Measurements from ENCODE around the gene GJD3. TPM values are rescaled to one million over a fixed set of nuclear protein-coding genes. Genes with fewer than 3 reads are reported as not detected.

Gene GJD3
- total and polyA plus RNA-seq, 2 donors (not counting 3 experiments of a cell fraction or from before 2014, with no cell fraction given): 0.10 to 0.40 TPM

GRCh38 chr17:40364906-40365305 is 369 bp upstream of the GJD3 start:
- H3K9ac ChIP-seq (replicated peaks; ENCODE audit: extremely low read depth, insufficient read depth, low read length): no peak overlapping the region
- H3K27ac ChIP-seq (ENCODE audit: insufficient read depth, low read depth, low read length): no peak overlapping the region
- POLR2A ChIA-PET: no interaction called here
- dilution Hi-C loops (cut with MboI; ENCODE audit: extremely low pct_ligation_motif_present, low sequenced_read_pairs): no loop called here
- intact Hi-C loops (cut with micrococcal nuclease): no loop called here
- H2AFZ ChIP-seq (ENCODE audit: low read depth, low read length): no peak overlapping the region
- TF ChIP-seq EZH2 (IDR thresholded peaks at IDR 0.05; ENCODE audit: borderline replicate concordance, low read depth, low read length, severe bottlenecking) (no peak), CTCF (IDR thresholded peaks at IDR 0.05; ENCODE audit: extremely low read depth in 1 of 2, insufficient read depth in 1 of 2, low read depth in 1 of 2, low read length in 2 of 2) (no peak), GATA2 (IDR thresholded peaks at IDR 0.05; ENCODE audit: insufficient read depth, insufficient read length, low read depth, low read length) (no peak), FOS (IDR thresholded peaks at IDR 0.05; ENCODE audit: borderline replicate concordance, insufficient read depth, low read length) (no peak), POLR2A (IDR thresholded peaks at IDR 0.05; ENCODE audit: low read depth, low read length) (no peak), MAX (IDR thresholded peaks at IDR 0.05; ENCODE audit: insufficient read depth, insufficient read length) (no peak), JUN (IDR thresholded peaks at IDR 0.05; ENCODE audit: borderline replicate concordance, insufficient read depth, insufficient read length, low read depth) (no peak), MYC (IDR thresholded peaks at IDR 0.05; ENCODE audit: low read depth, low read length) (no peak), POLR2AphosphoS5 (IDR thresholded peaks at IDR 0.05; ENCODE audit: insufficient read depth, low read depth, low read length) (no peak)
- H3K9me3 ChIP-seq (replicated peaks; ENCODE audit: control insufficient read depth, insufficient read depth, low read length): no peaks in the 10 kb centered on the region
- no peaks in the 10 kb centered on the region for H3K79me2 ChIP-seq (ENCODE audit: control insufficient read depth, insufficient read depth, low read length)
- no peaks in the 10 kb centered on the region for H3K36me3 ChIP-seq (ENCODE audit: control insufficient read depth in 2 of 2, extremely low read depth in 1 of 2, insufficient read depth in 2 of 2, low read length in 2 of 2)
- CTCF ChIA-PET: interaction anchor here (1.0 to 18.3 kb wide), 8 partner anchors 15 to 195 kb away, joined by 3 to 530 read pairs (median 8); partner anchors contain the start of genes IGFBP4 and RARA
- FAIRE-seq (no peak), DNase-seq (ENCODE audit: low read depth, low spot score) (no peak)
- peaks cover 7% of the 10 kb centered on the region for H3K4me1 ChIP-seq (ENCODE audit: control insufficient read depth, extremely low read depth, insufficient read depth, low read length)
- no peaks in the 10 kb centered on the region for H4K20me1 ChIP-seq (replicated peaks; ENCODE audit: control insufficient read depth, extremely low read depth, insufficient read depth, low read length)
- no peak overlapping the region for H3K4me3 ChIP-seq (replicated peaks in 1 of 3; ENCODE audit: insufficient read depth in 1 of 3, low read depth in 1 of 3, low read length in 3 of 3)
- H3K27me3 ChIP-seq (ENCODE audit: control insufficient read depth in 2 of 2, insufficient read depth in 2 of 2, low read length in 2 of 2): no peaks in the 10 kb centered on the region
- no peak overlapping the region for H3K4me2 ChIP-seq (ENCODE audit: insufficient read depth, low read length)
- TSS peak; percentile 18 for BruUV-seq (replicated peaks)
- no peaks in the 10 kb centered on the region for H3K9me1 ChIP-seq (replicated peaks; ENCODE audit: control insufficient read depth, extremely low read depth, insufficient read depth, low read length)

All from endothelial cell of umbilical vein (primary cell).